Activated CD8-positive, alpha-beta memory T cell treated with anti-CD3 and anti-CD28 coated beads, Interleukin-2, amount 50 U/mL, for 4 hours (primary cell): ENCODE measurements around the gene MEGF11.

Experiments used
- DNase-seq: peaks from one replicate; pipeline ENCODE4 v3.0.0-alpha.2; 2020

The MEGF11 gene

DNA sequence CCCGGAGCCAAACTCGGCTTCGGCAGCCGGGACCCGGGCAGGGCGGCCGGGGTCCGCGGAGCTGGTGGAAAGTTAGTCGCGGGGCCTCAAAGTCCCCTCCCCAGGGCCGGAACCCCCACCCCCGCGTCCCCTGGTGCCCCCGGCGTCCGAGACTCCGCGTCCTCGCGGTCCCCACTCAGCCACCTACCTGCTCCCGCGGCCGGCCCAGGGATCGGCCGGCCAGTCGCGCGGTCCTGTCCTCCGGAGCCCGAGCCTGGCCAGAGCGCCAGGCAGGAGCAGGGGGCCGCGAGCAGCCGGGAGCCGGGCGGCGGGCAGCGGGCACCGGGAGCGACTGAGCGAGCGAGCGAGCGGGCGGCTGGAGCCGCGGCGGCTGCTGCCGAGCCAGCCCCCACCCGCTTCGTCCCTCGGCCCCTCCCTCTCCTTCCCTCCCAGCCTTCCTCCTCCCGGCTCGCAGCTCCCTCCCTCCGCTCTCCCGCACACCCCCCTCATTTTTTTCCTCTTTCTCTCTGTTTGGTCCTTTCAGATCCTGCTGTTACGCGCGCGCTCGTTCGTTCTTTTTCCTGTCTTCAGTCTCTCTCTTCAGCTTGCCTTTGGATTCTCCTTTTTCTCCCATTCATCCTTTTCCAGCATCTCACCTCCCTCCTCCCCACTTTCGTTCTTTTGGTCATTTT is at the start of gene MEGF11:
MEGF11 (minus strand) TSS at position 333 of the 671 bp plus-strand sequence. CDS start 125,347 bp downstream, outside the sequence.
- DNase-seq: no peak

DNA sequence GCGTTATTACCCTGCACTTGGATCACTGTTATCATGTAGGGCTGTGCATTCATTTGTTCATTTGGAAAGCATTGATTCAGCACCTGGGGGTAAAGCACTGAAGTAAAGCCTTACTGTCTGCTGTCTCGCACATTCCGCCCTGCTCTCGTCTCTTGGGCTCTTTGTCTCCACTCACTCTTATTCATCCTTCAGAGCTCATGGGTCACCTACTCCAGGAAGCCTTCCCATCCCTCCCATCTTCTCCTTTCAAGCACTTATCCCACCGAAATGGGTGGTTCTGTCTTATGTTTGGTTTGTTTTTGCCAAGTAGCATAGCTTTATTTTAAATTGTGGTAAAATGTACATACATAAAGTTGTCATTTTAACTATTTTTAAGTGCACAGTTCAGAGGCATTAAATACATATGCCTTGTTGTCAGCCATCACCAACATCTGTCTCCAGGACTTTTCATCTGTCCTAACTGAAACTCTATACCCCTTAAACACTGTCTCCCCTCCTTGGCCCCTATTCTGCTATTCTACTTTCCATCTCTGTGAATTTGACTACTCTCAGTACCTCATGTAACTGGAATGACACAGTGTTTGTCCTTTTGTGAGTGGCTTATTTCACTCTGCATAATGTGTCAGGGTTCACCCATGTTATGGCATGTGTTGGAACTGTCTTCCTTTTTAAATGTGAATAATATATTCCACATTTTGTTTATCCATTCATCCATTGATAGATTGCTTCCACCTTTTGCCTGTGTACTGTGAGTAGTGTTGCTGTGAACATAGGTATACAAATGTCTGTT is 49.1 kb upstream of the MEGF11 start:
- DNase-seq: no peak

DNA sequence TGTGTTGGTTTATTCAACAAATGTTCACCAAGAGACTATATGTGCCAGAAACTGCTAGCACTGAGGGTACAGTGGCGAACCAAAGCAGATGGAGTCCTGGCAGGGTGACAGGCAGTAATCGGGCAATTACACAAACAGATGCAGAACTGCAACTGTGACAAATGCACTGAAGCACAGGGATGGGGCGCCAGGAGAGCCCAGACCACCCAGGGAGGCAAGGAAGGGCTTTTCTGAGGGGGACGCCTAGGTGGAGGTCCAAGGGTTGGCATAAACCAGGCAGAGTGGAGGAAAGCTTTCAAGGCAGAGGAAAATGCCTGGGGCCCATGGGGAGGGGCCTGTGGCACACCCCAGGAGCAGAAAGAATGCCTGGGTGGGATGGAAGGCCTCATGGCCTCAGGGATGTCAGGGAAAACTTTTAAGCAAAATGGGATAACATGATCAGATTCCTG is 45.3 kb upstream of the MEGF11 start:
- DNase-seq: no peak

DNA sequence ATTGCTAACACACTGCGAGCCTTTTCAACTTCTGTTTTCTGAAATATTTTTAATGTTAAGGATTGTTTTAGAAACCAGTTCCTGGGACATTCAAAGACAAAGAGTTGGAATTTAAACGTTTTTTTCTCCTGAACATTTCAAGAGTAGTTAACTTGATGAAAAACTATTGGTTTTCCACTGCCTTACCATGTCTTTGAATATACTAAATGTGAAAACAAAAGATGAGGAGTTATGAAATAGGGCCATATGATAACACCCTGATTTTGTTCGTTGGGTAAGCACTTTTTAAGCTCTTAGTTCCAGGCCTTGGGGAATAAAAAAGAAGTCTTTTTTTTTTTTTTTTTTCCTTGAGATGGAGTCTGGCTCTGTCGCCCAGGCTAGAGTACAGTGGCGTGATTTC is 42.6 kb upstream of the MEGF11 start:
- no peak for DNase-seq

DNA sequence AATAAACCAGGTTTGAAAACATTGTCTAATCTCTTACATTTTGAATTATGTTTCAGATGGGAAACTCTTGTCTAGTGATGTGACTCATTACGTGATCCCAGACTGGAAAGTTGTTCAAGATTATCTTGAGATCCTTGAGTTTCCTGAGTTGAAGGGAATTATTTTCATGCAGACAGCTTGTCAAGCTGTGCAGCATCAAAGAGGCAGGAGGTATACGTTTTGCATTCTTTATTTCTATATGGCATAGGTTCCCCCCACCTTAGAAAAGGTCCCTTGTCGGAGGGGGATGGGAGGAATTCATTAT is 41.3 kb upstream of the MEGF11 start:
- no peak for DNase-seq

DNA sequence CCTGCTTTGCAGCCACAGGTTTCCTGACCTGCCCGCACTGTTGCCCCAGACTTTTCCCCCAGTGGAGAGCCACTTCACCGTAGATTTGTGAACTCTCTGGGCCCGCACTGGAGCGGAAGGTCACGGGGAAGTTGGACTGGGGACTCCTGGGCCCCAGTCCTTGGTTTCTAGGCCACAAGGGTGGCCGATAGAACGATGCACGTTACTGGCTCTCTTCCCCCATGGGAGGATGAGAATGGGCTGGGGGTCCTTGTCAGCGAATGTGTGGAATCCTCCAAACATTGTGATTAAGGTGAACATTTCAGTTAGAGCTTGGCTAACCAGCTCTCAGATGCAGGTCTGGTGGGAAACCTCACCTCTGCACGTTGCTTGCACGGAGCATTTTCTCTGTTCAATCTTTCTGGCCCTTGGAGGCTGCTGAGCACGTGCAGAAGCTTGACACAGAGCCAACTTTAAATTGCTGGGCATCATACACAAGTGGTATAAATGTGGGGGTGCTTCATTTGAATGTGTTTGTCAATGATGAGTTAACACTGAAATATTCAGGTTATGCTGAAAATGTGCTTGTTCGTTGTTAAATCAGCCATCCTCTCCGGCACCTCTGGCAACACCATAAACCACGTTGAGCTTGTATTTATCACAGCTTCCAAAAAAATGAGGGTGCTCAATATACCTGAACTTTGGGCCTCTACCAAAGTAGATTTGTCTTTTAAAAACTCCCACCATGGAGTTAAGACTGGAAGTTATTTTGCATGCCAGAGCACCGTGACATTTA is 40.8 kb upstream of the MEGF11 start:
- no peak for DNase-seq

DNA sequence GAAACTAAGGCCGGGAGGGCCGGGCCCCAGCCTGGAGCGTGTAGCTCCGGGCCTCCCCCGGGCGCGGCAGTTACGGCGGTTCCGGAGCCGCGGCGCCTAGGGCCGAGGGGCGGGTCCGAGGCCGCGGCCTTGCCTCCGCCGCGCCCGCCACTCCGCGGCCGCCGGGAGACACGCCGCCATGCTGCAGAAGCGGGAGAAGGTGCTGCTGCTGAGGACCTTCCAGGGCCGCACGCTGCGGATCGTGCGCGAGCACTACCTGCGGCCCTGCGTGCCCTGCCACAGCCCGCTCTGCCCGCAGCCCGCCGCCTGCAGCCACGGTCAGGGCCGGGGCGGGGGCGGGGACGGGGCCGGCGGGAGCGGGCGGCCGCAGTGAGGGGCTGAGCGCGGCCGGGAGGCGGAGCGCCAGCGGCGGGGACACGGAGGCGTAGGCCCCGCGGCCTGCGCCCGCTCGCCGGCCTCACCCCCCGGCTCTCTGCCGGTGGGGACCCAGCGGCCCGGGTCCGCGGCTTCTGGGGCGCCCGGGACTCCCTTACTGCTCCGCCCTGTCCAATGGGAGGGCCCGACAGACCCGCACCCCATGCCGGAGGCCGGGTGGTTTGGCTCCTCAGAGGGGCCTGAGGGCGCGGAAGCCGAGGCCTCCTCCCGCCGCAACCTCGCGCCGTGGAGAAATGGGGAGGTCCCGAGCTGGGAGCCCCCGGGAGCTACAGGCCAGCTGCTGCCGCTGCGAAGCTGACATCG is 40.0 kb upstream of the MEGF11 start, which contains the start of gene DIS3L:
DIS3L (plus strand) TSS at position 150 of the 738 bp plus-strand sequence; CDS start at position 179, 29 bp downstream.
- DNase-seq: peak; percentile 62

DNA sequence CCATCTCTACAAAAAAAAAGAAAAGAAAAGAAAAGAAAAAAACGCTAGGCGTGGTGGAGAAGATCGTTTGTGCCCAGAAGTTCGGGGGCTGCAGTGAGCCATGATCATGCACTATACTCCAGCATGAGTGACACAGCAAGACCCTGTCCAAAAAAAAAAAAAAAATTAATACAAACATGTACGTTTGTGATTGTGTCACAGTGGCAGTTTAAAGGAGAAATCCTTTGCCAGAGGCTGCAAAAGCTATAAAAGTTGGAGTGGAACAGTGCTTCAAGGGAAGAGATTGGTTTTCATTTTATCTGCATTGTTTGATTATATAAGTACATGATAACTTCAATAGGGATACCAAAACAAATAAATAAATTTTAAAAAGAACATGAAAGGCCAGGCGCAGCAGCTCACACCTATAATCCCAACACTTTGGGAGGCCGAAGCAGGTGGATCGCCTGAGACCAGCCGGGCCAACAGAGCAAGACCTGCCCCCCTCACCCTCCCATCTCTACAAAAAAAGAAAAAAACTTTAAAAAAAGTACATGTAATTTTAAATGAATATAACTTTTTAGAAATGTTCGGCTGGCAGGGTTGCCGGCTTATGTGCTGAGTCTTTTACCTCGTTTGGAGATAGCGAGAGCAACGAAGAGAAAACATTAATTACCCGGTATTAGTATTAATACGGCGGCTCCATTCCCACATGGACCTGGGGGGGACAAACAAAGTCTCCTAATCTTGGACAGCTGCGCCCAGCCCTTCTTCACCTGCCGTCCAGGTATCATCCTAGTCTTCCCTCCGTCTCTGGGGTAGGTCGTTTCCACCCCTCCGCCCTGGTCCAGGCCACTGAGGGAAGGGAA is 39.2 kb upstream of the MEGF11 start:
- DNase-seq: no peak

DNA sequence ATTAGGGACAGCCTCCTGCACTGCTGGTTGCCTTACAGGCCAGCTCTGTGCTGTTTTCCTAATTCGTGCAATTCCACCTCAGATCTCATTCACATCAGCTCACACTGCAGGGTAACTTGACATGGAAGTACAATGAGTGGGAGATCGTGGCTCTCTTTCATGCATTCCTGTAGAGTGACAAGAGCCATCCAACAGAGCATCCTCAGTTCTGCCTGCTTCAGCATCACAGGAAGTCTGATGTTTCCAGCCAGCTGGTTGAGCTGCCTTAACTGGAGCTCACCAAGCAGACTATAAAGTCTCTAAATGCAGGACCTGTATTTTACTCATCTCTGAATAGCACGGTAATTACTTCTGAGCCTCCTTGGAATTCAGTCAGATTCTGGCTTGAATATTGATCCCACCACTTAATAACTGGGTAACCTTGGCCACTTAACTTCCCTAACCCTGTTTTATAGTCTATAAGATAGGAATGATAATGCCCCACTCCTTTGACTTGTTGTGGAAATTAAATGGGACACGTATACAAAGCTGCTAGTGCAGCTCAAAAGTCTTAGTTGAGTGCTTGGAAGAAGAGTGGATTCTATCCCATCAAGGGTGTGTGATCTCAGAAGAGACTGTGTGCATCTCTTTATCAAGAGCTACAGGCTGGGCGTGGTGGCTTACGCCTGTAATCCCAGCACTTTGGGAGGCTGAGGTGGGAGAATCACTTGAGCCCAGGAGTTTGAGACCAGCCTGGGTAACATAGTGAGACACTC is 38.4 kb upstream of the MEGF11 start:
- no peak for DNase-seq

DNA sequence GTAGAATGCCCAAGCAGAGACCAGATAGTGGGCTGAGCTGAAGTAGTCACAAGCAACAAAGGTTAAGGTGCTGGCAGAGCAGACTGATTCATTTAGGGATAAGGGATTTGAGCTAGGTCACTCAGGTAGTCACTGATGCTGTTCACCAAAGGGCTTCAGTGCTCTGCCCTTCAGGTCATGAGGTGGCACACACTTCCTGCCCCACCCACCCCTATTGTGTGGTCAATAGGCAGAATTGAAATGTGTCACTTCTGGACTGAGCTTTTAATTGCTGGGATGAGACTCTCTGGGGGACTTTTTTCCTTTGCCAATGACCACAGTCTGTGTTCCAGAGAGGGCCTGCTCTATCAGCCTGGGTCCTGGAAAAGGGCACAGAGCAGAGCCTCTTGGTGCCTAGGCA is 37.0 kb upstream of the MEGF11 start:
- no peak for DNase-seq

DNA sequence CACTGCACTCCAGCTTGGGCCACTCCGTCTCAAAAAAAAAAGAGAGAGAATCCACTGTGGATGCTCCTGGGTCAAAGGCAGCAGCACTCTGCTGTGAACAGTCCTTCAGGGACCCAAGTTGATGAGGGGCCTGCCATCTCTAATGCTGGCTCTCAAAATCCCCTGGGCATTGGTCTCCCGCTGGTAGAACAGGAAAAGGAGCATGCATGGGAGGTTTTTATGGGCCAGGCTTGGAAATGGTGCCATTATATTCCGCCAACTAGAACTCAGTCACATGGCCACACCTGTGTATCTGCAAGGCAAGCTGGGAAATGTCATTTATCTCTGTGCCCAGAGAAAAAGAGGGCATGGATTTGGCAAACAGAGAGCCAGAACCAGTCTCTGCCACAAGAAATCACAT is 36.5 kb upstream of the MEGF11 start:
- DNase-seq: no peak

DNA sequence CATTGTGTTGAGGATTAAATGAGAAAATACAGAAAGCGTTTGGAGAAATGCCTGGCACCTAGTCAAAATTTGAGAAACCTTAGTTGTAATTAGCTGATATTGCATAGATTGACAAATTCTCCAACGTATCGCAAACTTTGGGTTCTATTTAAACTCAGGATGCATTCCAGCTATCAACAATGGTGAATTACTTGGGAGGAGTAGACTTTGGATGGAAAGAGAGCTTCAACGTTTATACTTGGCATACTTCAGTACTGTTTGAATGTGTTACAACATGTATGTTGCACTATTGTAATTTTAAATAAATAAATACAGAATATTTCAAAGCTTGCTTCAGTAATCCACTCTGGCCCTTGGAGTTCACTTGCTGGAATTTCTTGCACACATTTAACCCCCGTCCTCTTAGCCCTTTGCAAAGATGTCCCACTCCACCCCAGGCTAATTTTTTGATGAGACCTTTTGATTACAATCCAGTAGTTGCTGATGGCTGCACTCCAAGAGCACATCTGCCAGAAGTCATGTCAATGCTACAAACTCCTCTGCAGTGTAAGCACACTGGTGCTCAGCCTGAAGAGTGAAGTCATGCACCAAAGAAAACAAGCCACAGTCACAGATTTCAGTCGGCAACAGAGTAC is 35.1 kb upstream of the MEGF11 start:
- no peak for DNase-seq

DNA sequence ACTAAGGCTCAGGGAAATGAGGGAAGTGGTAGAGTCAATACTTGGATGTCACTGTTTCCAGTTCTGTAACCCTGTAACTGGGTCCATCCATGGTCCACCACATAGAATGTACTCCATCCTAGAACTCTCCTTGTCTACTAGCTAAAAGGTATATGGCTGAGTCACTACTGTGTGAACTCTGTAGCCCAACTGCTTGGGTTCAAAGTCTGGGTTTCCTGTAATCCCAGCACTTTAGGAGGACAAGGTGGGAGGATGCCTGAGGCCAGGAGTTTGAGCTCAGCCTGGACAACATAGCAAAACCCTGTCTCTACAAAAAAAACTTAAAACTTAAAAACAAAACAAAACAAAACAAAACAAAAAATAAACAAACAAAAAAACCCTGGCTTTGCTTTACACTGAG is 34.5 kb upstream of the MEGF11 start:
- DNase-seq: no peak

DNA sequence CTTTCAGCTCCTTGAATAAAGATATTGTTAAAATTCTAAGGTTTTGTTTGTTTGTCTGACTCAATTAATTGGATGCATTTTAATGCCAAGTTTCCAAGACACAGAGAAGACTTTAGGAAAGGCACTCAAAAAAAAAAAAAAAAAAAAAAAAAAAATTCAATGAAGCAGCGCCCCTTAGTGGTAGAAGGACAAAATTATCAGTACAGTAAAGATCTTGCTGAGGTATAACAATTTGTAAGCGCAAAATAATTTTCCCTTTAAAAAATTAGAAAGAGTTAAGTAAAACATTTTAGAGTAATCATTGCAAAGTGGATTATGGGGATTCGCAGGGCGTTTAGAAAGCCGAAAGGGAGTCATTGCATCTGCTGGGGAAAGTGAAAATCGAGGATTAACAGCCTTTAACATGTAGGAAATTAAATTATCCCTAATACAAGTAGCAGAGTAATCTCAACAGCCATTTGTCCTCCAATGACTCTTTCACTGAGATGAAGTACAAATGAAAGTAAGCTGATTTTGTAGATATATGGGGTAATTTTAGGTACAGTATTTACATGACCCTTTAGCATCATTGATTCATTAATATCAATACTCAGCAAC is 34.0 kb upstream of the MEGF11 start:
- DNase-seq: no peak

DNA sequence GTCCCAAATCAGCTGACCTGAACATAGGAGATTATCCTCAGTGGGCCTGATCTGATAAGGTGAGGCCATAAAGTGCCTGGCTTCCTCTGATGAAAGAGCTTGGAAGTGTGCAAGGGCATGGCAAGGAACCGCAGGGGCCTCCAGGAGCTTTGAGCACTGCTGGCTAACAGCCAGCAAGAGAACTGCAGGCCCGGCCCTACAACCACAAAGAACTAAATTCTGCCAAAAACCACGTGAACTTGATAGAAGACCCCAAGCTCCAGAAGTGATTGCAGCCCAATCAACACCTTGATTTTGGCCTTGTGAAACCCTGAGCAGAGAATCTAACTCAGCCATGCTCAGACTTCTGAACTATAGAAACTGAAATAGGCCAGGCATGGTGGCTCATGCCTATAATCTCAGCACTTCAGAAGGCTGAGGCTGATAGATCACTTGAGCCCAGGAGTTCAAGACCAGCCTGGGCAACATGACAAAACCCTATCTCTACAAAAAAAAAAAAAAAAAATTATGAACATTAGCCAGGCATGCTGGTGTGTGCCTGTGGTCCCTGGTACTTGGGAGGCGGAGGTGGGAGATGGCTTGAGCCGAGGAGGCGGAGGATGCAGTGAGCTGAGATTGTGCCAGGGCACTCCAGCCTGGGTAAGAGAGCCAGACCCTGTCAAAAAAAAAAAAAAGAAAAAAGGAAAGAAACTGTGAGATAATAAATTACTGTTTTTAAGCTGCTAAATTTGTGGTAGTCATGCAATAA is 32.2 kb upstream of the MEGF11 start:
- DNase-seq: no peak

DNA sequence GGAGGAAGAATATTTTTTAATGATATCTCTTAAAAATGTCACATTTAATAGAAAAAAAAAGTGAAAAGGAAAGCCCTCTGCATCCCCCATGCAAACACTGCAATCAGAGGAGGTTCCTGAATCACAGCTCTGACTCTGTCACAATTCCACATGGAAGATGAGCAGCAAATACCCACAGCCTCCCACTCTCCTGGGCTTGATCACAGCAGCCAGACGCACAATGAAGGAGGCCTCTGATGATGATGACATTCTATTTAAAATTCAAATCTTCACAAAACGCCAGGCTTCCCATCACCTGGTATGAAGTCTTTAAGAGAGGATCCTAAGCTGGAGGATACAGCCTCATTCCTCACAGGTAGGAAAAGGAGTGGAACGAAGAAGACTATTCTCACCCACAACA is 30.7 kb upstream of the MEGF11 start:
- DNase-seq: no peak

DNA sequence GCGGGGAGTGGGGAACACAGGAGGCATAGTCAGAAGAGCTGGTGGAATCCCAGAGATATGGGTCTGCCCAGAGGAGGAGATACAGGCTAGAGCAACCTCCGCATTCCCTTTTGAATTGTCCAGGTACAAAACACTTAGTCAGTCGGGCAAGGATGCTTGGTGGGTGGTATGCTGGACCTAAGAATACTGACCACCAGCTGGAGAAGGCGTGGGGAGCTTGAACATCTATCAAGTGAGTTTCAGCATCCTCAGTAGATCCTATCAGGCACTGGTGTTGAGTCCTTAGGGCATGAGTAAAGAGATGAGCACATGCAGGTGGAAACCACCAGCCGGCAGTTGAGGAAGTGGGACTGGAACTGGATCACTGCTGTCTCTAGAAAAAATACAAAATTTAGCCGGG is 25.1 kb upstream of the MEGF11 start:
- DNase-seq: no peak

DNA sequence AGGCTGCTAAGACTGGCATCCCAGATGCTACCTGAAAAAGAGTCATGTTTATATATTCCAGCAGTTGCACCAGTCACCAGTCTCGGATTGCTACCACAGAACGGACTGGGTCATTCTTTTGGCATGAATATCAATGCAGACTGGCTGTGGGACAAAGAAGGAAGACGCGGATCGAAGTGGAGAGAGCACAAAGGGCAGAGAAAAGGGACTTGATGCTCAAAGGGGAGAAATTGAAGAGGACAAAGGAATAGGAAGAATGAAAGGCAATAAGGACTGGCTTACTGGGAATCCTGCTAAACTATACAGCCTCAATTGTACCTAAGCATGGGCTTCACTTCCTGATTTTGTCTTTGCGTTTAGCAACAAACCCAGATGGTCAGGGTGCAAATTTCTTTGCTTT is 24.5 kb upstream of the MEGF11 start:
- no peak for DNase-seq

DNA sequence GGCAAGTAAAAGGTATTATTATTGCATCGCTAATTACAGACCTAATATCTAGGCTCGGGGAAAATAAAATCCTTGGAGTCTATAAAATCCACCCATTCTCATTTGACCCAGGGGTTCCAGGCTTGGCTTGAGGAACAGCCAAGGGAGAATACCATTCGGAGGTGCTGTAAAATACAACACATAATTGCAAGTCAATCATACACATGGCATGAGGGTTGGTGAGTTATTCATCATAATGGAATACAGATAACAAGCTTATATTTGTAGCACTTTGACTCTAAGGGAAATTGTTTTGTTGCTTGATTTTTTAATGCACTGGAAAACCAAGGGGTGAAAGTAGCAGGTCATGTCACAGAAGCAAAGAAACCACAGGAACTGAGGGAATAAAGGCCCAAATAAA is 23.0 kb upstream of the MEGF11 start:
- no peak for DNase-seq

DNA sequence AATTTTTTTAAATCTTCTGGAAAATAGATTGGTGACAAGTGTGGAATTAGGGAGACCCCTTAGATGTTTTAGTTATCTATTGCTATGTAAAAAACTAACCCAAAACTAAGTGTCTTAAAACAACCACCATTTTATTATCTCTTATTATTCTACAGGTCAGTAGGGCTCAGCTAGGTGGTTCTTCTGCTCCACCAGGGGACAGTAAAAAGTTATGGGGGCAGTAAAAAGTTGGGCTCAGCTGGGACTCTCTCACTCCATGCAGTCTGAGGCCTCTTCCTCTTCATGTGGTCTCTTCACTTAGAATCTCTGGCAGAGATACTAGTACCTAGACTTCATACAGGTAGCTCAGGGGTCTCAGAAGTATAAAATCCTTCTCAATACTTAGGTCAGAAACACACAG is 21.8 kb upstream of the MEGF11 start:
- no peak for DNase-seq
